Effector memory CD8-positive, alpha-beta T cell (primary cell): Measurements from ENCODE around the gene POLA1.

Experiments used
- ATAC-seq: fragments of 150-1000 bp; cut with Tn5 transposase; replicated peaks from 2 replicates; pipeline ENCODE4 v1.10.0; 2021; ENCODE audit warnings: mild to moderate bottlenecking, moderate library complexity
- DNase-seq, 3 experiments: peaks; one replicate each; pipeline ENCODE4 v3.0.0; 2021
- H3K27ac Mint-ChIP-seq, 2 donors: one replicate each; pipeline ENCODE4 v1.8.0; 2022; ENCODE audit warnings: mild to moderate bottlenecking in 2 of 2, mixed read lengths in 2 of 2, moderate library complexity in 2 of 2
- H3K27me3 Mint-ChIP-seq, 2 donors: one replicate each; pipeline ENCODE4 v1.8.0; 2022; ENCODE audit warnings: mixed read lengths in 2 of 2
- H3K36me3 Mint-ChIP-seq: one replicate; pipeline ENCODE4 v1.8.0; 2022; ENCODE audit warnings: mild to moderate bottlenecking, moderate library complexity, mixed read lengths; ENCODE audit not compliant: insufficient read depth
- H3K4me1 Mint-ChIP-seq, 2 donors: one replicate each; pipeline ENCODE4 v1.8.0; 2022; ENCODE audit warnings: low read depth in 2 of 2, mixed read lengths in 2 of 2
- H3K4me3 Mint-ChIP-seq, 2 donors: one replicate each; pipeline ENCODE4 v1.8.0; 2022; ENCODE audit warnings: mild to moderate bottlenecking in 2 of 2, mixed read lengths in 2 of 2, moderate library complexity in 2 of 2
- H3K9me3 Mint-ChIP-seq, 2 donors: one replicate each; pipeline ENCODE4 v1.8.0; 2022; ENCODE audit warnings: mixed read lengths in 2 of 2

Gene POLA1

DNA sequence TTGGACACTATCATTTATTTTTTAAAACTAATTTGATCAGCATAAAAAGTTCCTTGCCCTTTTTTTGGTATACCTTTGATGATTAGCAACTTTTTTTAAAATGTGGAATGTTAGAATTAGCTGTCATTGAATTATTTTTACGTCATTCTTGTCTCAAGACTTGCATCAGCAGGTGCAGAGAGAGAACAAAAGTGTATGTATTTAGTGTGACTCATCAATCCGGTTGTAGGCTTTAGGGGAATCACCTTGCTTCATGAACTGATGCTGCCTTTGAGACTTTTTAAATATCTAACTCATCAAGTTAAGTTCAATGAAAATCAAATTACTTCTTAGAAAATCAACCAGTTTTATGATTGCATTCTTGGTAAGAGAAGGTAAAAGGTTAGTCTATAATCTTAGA lies 197.0 kb downstream of the POLA1 start:
- Mint-ChIP-seq H3K27ac (no peak overlapping the region), H3K4me1 (no peaks in the 10 kb centered on the region), H3K36me3 (peaks cover 12% of the 10 kb centered on the region), H3K9me3 (no peaks in the 10 kb centered on the region), H3K4me3 (no peak overlapping the region), H3K27me3 (no peaks in the 10 kb centered on the region)
- no peak for ATAC-seq
- no peak for DNase-seq

DNA sequence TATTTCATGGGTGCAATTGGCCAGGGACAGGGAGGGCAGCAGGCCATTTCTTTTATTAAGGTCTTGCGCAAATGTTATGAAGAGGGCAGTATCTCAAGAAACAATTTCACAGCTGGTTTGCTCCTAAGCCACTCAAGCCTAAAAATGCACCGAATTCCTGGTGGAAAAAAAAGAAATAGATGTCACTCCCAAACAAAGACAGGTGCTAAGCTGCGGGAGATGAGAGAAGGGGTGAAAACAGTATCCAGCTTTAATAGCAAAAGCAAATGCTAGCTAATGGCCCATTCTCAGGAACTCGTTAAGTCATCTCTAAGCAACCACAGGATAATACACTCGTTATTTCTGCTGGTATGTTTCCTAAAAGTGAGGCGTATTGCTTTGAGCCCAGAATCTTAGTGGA lies 205.7 kb downstream of the POLA1 start:
- no peaks in the 10 kb centered on the region for H3K27me3 Mint-ChIP-seq
- no peaks in the 10 kb centered on the region for H3K4me1 Mint-ChIP-seq
- H3K4me3 Mint-ChIP-seq = no peak overlapping the region
- no peaks in the 10 kb centered on the region for H3K36me3 Mint-ChIP-seq
- ATAC-seq = no peak
- DNase-seq = no peak
- no peak overlapping the region for H3K27ac Mint-ChIP-seq
- no peaks in the 10 kb centered on the region for H3K9me3 Mint-ChIP-seq

DNA sequence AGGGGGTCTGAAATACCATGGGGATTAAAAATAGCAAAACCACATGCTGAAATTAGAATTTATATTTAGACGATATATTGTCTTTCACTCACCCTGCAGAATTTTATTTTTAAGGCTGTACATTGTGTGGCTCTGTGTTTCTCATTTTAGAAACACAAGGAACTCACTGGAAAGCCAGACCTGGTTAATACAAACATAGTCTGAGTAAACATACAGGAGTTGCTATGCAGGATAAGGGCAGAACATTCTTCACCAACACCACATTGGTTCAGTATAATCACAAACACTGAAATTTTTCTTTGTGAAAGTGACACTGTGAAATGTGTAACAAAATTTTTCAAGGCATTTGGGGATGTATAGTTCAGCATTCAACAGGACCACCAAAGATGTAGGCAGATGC lies 206.5 kb downstream of the POLA1 start:
- no peaks in the 10 kb centered on the region for H3K4me1 Mint-ChIP-seq
- no peak overlapping the region for H3K27ac Mint-ChIP-seq
- H3K36me3 Mint-ChIP-seq = no peaks in the 10 kb centered on the region
- H3K27me3 Mint-ChIP-seq = no peaks in the 10 kb centered on the region
- H3K4me3 Mint-ChIP-seq = no peak overlapping the region
- DNase-seq = no peak
- H3K9me3 Mint-ChIP-seq = no peaks in the 10 kb centered on the region
- no peak for ATAC-seq

DNA sequence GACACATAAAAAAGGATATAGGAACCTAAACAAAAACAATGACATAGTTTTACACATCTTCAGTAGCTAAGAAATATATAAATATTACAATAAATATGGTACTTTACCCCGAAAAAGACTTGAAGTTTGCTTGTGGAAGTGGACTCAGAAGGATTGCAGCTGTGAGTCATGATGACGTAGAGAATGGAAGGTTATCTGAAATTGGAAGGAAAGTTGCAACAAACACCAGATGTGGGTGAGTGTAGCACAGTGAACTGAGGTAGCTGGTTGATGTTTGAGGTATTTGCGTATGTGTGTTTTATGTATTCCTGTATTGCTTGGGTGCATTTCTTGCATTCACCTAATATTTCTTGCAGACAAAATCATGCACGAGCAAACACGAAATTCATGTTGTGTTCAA lies 209.1 kb downstream of the POLA1 start:
- no peaks in the 10 kb centered on the region for H3K36me3 Mint-ChIP-seq
- H3K27me3 Mint-ChIP-seq = no peaks in the 10 kb centered on the region
- no peak for DNase-seq
- H3K27ac Mint-ChIP-seq = no peak overlapping the region
- no peak for ATAC-seq
- no peaks in the 10 kb centered on the region for H3K4me1 Mint-ChIP-seq
- no peak overlapping the region for H3K4me3 Mint-ChIP-seq
- no peaks in the 10 kb centered on the region for H3K9me3 Mint-ChIP-seq

DNA sequence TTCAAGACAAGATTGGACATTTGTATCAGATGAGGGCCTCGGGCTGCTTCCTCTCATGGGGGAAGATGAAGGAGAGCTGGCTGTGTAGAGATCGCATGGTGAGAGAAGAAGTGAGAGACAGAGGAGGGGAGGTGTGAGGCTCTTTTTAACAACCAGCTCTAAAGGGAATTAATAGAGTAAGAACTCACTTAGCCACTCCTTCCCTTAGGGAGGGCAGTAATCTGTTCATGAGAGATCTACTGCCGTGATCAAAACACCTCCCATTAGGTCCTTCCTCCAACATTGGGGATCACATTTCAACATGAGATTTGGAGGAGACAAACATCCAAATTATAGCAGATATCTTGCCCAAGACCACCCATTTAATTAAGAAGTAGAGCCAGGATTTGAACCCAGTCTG lies 225.0 kb downstream of the POLA1 start:
- ATAC-seq = no peak
- no peak overlapping the region for H3K4me3 Mint-ChIP-seq
- no peak for DNase-seq
- no peaks in the 10 kb centered on the region for H3K9me3 Mint-ChIP-seq
- H3K36me3 Mint-ChIP-seq = no peaks in the 10 kb centered on the region
- no peak overlapping the region for H3K27ac Mint-ChIP-seq
- no peaks in the 10 kb centered on the region for H3K4me1 Mint-ChIP-seq
- H3K27me3 Mint-ChIP-seq = no peaks in the 10 kb centered on the region

DNA sequence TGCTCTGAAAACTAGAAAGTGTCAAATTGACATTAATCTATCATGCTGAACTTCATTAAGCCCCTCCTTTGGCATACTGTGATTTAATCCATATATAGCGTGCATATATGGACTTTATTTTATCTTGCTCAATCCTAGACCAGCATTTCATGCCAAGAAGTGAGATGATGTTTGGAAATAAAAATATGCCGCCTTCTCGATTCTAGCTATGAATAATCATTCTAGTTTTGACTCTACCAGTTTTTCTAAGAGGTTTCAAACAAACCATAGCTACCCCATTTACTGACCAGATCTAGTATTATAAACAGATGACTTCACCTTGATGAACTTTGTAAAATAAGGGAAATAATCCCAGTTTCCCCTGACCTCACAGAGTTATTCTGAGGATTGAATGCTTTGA lies 227.1 kb downstream of the POLA1 start:
- ATAC-seq (no peak), DNase-seq (no peak)
- no peak overlapping the region for H3K27ac Mint-ChIP-seq
- no peaks in the 10 kb centered on the region for H3K9me3 Mint-ChIP-seq
- no peak overlapping the region for H3K4me3 Mint-ChIP-seq
- H3K27me3 Mint-ChIP-seq = no peaks in the 10 kb centered on the region
- H3K36me3 Mint-ChIP-seq = no peaks in the 10 kb centered on the region
- no peaks in the 10 kb centered on the region for H3K4me1 Mint-ChIP-seq

DNA sequence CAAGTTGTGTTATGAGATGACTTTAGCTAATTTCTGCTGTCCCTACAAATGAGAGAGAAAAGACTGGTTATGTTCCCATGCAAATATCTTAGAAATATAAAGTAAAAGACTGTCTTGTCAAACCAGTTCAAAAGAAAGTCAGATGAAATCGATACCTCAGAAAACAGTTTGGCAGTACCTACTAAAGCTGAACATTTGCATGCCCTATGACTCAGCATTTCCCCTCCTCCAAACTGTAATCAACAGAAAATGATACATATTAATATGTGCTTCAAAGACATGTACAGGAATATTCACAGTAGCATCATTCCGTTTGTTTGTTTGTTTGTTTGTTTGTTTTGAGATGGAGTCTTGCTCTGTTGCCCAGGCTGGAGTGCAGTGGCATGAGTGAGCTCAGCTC lies 231.7 kb downstream of the POLA1 start:
- no peak overlapping the region for H3K27ac Mint-ChIP-seq
- ATAC-seq = no peak
- no peak for DNase-seq
- no peaks in the 10 kb centered on the region for H3K9me3 Mint-ChIP-seq
- no peaks in the 10 kb centered on the region for H3K4me1 Mint-ChIP-seq
- no peaks in the 10 kb centered on the region for H3K27me3 Mint-ChIP-seq
- no peaks in the 10 kb centered on the region for H3K36me3 Mint-ChIP-seq
- H3K4me3 Mint-ChIP-seq = no peak overlapping the region

DNA sequence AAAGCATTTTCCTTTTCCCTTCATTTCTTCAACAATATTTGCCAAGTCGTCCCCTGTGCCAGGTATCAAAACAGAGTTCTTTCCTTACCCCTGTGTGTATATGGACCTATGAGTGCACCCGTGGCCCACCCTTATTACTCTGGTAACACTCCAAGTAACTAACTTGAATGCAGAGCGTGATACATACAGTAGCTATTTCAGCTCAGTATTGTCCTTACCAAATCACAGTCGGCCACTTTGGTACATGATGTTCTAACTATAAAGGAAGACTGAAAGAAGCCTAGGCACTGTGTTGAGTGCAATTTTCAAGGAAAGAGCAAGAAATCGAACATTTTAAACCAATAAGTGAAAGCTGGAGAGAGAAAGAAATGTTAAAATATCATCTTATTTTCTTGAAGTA lies 233.7 kb downstream of the POLA1 start:
- H3K27ac Mint-ChIP-seq = no peak overlapping the region
- DNase-seq (no peak), ATAC-seq (no peak)
- H3K27me3 Mint-ChIP-seq = no peaks in the 10 kb centered on the region
- H3K4me3 Mint-ChIP-seq = no peak overlapping the region
- H3K4me1 Mint-ChIP-seq = no peaks in the 10 kb centered on the region
- H3K9me3 Mint-ChIP-seq = no peaks in the 10 kb centered on the region
- H3K36me3 Mint-ChIP-seq = no peaks in the 10 kb centered on the region

DNA sequence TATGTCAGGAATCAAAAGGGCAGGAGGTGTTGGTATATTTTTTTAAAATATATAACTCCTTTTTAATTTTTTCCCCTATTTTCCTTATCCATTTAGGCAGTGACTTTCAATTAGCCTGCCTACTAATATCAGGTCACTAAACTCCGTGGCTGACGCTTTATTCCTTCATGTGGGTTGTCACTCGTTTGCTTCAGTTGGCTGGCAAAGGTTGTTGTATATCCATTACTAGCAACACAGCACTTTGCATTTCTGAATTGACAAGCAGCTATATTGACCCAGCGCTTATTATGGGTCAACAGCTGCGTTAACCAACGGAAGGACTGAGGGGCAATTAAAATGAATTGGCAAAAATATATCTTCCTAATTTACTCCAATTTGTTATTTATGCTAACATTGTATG lies 234.4 kb downstream of the POLA1 start:
- no peaks in the 10 kb centered on the region for H3K27me3 Mint-ChIP-seq
- H3K36me3 Mint-ChIP-seq = no peaks in the 10 kb centered on the region
- ATAC-seq (no peak), DNase-seq (no peak)
- no peaks in the 10 kb centered on the region for H3K4me1 Mint-ChIP-seq
- H3K27ac Mint-ChIP-seq = no peak overlapping the region
- H3K4me3 Mint-ChIP-seq = no peak overlapping the region
- no peaks in the 10 kb centered on the region for H3K9me3 Mint-ChIP-seq

DNA sequence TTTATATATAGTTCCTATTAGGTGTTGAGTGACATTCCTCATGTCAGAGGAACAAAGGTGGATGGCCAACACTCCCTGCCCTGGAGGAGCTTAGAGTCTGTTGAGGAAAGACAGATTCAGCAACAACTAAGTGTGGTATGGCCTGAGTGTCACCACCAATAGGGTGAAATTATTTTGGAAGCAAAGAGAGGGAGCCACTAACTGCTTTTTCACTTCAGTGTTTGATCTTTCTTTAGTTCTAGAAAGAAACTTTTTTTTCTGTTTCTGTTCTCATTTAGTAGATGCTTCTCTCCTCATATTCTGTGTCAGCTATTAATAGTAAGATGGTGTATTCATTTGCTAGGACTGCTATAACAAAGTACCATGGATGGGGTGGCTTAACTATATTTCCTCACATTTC lies 240.6 kb downstream of the POLA1 start:
- H3K27me3 Mint-ChIP-seq = no peaks in the 10 kb centered on the region
- ATAC-seq (no peak), DNase-seq (no peak)
- no peak overlapping the region for H3K4me3 Mint-ChIP-seq
- H3K9me3 Mint-ChIP-seq = no peaks in the 10 kb centered on the region
- no peak overlapping the region for H3K27ac Mint-ChIP-seq
- no peaks in the 10 kb centered on the region for H3K4me1 Mint-ChIP-seq
- no peaks in the 10 kb centered on the region for H3K36me3 Mint-ChIP-seq

DNA sequence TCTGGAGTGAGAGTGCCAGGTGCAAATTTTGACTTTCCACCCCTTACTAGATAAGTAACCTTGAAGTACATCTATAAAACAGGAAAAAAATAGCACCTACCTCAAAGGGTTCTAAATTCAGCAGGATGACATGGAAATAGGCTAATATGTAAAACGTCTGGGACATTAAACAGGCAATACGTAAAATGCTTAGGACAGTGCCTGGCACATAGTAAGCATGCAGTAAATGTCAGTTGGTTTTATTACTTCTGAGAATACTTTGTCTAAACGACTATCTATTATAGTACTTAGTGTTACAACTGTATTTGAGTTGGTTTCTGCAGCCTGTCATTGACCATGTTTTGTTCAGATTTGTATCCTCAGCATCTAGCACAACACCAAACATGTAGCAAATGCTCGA lies 251.3 kb downstream of the POLA1 start:
- Mint-ChIP-seq H3K27ac (no peak overlapping the region), H3K27me3 (no peaks in the 10 kb centered on the region), H3K36me3 (peaks cover 3% of the 10 kb centered on the region), H3K4me1 (no peaks in the 10 kb centered on the region), H3K9me3 (no peaks in the 10 kb centered on the region), H3K4me3 (no peak overlapping the region)
- DNase-seq (no peak), ATAC-seq (no peak)

DNA sequence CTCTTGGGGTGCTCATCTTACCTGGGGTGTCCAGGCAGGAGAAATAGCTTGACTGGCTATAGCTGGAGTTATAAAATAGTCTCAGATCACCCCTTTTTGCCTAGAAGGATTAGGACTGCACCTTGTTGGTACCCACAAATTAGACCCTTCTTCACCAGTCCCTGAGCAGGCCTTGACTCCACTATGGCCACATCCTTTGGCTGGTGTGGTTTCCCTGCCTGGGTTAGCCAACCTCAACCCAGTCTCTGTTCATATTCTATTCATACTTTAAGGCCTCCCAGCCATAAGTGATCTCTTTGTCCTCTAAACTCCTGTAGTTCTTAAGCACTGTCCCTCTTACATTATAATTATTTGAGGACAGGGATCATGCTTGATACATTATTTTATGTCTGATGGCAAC lies 252.7 kb downstream of the POLA1 start:
- no peak for DNase-seq
- Mint-ChIP-seq H3K9me3 (no peaks in the 10 kb centered on the region), H3K27me3 (no peaks in the 10 kb centered on the region), H3K4me1 (no peaks in the 10 kb centered on the region), H3K36me3 (peaks cover 3% of the 10 kb centered on the region), H3K27ac (no peak overlapping the region), H3K4me3 (no peak overlapping the region)
- ATAC-seq = no peak

DNA sequence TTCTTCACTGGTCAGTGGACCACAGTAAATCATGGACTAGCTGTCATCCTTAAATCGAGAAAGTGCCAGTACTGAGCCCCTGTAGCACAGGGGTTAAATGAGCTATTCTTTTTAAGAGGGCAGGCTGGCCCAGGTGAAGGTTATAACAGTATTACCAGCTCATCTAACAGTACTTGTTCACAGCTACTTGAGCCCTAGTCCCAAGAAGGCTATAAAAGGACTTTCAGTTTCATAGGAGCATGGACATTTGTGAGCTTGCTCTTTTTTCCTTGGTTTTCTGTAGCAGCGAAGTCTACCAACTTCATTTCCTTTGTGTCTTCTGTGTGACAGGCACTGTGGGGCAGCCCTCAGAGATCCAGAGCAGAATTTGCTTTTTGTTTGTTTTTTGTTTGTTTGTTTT lies 261.0 kb downstream of the POLA1 start:
- H3K4me1 Mint-ChIP-seq = no peaks in the 10 kb centered on the region
- H3K27ac Mint-ChIP-seq = no peak overlapping the region
- H3K36me3 Mint-ChIP-seq = no peaks in the 10 kb centered on the region
- H3K9me3 Mint-ChIP-seq = no peaks in the 10 kb centered on the region
- no peak overlapping the region for H3K4me3 Mint-ChIP-seq
- ATAC-seq (no peak), DNase-seq (no peak)
- H3K27me3 Mint-ChIP-seq = no peaks in the 10 kb centered on the region

DNA sequence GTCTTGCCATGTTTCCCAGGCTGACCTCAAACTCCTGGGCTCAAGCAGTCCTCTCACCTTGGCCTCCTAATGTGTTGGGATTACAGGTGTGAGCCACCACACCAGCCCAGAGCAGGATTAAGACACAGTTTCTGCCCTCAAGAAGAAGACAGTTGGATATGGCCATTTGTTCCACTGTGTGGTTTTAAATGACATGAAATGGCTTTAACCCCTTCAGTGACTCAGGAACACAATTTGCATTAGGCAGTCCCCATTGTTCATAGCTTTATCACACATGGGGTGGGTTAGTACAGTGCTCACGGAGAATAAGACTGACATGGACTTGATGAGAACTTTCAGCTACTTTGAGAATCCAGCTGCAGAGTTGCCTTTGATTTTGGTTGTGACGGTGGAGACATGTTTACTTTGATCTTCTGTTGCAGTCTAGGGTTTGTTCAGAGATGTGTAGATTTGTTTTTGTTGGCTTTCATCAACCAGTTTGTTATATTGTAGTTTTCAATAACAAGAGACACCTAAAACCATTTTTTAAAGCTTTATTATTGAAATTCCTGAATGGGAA lies 261.7 kb downstream of the POLA1 start:
- H3K4me1 Mint-ChIP-seq = no peaks in the 10 kb centered on the region
- no peak for DNase-seq
- H3K27me3 Mint-ChIP-seq = no peaks in the 10 kb centered on the region
- H3K36me3 Mint-ChIP-seq = no peaks in the 10 kb centered on the region
- no peak for ATAC-seq
- H3K9me3 Mint-ChIP-seq = no peaks in the 10 kb centered on the region
- H3K4me3 Mint-ChIP-seq = no peak overlapping the region
- H3K27ac Mint-ChIP-seq = no peak overlapping the region

DNA sequence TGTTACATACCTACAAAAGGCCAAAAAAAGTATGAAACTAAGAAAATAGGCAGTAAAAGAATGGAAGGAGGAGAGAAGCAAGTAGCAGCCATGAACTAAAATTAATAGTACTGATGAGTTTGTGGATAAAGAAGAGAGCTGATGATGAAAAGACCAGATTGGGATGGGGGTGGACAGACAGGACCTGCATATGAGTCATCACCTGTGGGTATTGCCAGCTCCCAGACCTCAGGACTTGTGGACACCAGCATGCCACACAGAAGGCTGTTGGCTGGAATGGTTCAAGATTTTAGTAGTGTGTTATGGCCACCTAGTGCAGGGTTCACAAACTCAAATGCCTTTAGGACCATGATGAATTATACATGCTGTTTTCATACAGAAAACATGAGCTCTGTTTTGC lies 263.1 kb downstream of the POLA1 start:
- Mint-ChIP-seq H3K9me3 (no peaks in the 10 kb centered on the region), H3K27ac (no peak overlapping the region), H3K4me1 (no peaks in the 10 kb centered on the region), H3K4me3 (no peak overlapping the region), H3K36me3 (no peaks in the 10 kb centered on the region), H3K27me3 (no peaks in the 10 kb centered on the region)
- DNase-seq (no peak), ATAC-seq (no peak)
